Thyroid gland (tissue), 4 donors: Measurements from ENCODE around the gene CYP2S1. TPM values are rescaled to one million over a fixed set of nuclear protein-coding genes. Genes with fewer than 3 reads are reported as not detected.

ENCODE experiments used
- DNase-seq, 2 donors: peaks; one replicate each; pipeline ENCODE4 v3.0.0-alpha.2; 2019
- H3K27ac ChIP-seq, 3 donors: fragments of 200-600 bp; sonication (generic); 1 replicate in 2 of 3; 2 replicates in 1 of 3; pipeline ENCODE4 v1.5.1; 2016 to 2019; ENCODE audit warnings: mild to moderate bottlenecking in 1 of 3, moderate library complexity in 1 of 3
- H3K27me3 ChIP-seq: fragments of 200-600 bp; sonication (generic); one replicate; pipeline ENCODE4 v1.5.1; 2019
- H3K36me3 ChIP-seq, 2 donors: fragments of 200-600 bp; sonication (generic); one replicate each; pipeline ENCODE4 v1.5.1; 2016 to 2019
- H3K4me1 ChIP-seq, 2 donors: fragments of 200-600 bp; sonication (generic); one replicate each; pipeline ENCODE4 v1.5.1; 2017 to 2019
- H3K4me3 ChIP-seq, 3 donors: fragments of 200-600 bp; sonication (generic); replicated peaks in 1 of 3; 1 replicate in 2 of 3; 2 replicates in 1 of 3; pipeline ENCODE4 v1.5.1; 2016; ENCODE audit warnings: mild to moderate bottlenecking in 1 of 3
- H3K9me3 ChIP-seq: fragments of 200-600 bp; sonication (generic); one replicate; pipeline ENCODE4 v1.5.1; 2017
- CTCF ChIP-seq, 6 experiments: fragments of 200-600 bp in 3 of 6; fragments of 450-650 bp in 3 of 6; sonication (generic) in 3 of 6; IDR thresholded peaks; one replicate each; pipeline ENCODE4 v1.5.1; 2016 to 2019; ENCODE audit warnings: antibody characterized with exemption in 6 of 6, mild to moderate bottlenecking in 2 of 6, inconsistent platforms in 1 of 6, moderate library complexity in 1 of 6
- POLR2A ChIP-seq, 2 donors: fragments of 450-650 bp; IDR thresholded peaks; one replicate each; pipeline ENCODE4 v1.6.1; 2017; ENCODE audit warnings: antibody characterized with exemption in 2 of 2, mild to moderate bottlenecking in 2 of 2, moderate library complexity in 1 of 2
- WGBS, 2 donors: methylation state at CpG; one replicate each; pipeline ENCODE4 v1.1.5; 2017; 5-methylcytosine and 5-hydroxymethylcytosine counted together
- intact Hi-C: fragments of 100-400 bp; cut with DNase I; formaldehyde crosslinking; loops from one replicate; pipeline ENCODE4 v1.15.1; 2023
- total RNA-seq, 4 donors: library from RNA; depleted of rRNA; stranded (reverse); fragments of >200 nt; gene quantifications; one replicate each; pipeline ENCODE4 v1.2.3, GENCODE V29; 2016

The CYP2S1 gene
- total RNA-seq, 4 donors from 2014 or later = 1.0 to 2.3 (median 1.0) TPM; not detected in 1

GRCh38 chr19:41205995-41206394 is 13.0 kb downstream of the CYP2S1 start:
- WGBS, 2 donors = 54 to 62% methylated on average over 10 of the region's 10 CpGs
- TF ChIP-seq POLR2A (IDR thresholded peaks at IDR 0.05) (no peak), CTCF (IDR thresholded peaks at IDR 0.05) (no peak)
- no peak overlapping the region for H3K4me3 ChIP-seq
- no peaks in the 10 kb centered on the region for H3K27me3 ChIP-seq
- H3K4me1 ChIP-seq = no peaks in the 10 kb centered on the region
- no peak for DNase-seq
- H3K36me3 ChIP-seq = no peaks in the 10 kb centered on the region
- H3K9me3 ChIP-seq = no peaks in the 10 kb centered on the region
- intact Hi-C loops = loop anchor here (10.0 kb wide), 1 partner anchor 229 kb away; the partner anchor contains the start of gene DMAC2
- no peak overlapping the region for H3K27ac ChIP-seq

GRCh38 chr19:41206456-41206855 is 13.4 kb downstream of the CYP2S1 start:
- Histone ChIP-seq H3K36me3 (no peaks in the 10 kb centered on the region), H3K27me3 (no peaks in the 10 kb centered on the region), H3K9me3 (no peaks in the 10 kb centered on the region), H3K4me3 (no peak overlapping the region), H3K4me1 (no peaks in the 10 kb centered on the region), H3K27ac (peak overlapping the region in 1 of 3 donors; percentile 10)
- DNase-seq = no peak
- TF ChIP-seq POLR2A (IDR thresholded peaks at IDR 0.05) = no peak
- no peak for TF ChIP-seq CTCF (IDR thresholded peaks at IDR 0.05)
- WGBS, 2 donors = 63 to 80% methylated on average over 9 of the region's 9 CpGs
- intact Hi-C loops = loop anchor here (10.0 kb wide), 1 partner anchor 228 kb away; the partner anchor contains the start of gene DMAC2

DNA sequence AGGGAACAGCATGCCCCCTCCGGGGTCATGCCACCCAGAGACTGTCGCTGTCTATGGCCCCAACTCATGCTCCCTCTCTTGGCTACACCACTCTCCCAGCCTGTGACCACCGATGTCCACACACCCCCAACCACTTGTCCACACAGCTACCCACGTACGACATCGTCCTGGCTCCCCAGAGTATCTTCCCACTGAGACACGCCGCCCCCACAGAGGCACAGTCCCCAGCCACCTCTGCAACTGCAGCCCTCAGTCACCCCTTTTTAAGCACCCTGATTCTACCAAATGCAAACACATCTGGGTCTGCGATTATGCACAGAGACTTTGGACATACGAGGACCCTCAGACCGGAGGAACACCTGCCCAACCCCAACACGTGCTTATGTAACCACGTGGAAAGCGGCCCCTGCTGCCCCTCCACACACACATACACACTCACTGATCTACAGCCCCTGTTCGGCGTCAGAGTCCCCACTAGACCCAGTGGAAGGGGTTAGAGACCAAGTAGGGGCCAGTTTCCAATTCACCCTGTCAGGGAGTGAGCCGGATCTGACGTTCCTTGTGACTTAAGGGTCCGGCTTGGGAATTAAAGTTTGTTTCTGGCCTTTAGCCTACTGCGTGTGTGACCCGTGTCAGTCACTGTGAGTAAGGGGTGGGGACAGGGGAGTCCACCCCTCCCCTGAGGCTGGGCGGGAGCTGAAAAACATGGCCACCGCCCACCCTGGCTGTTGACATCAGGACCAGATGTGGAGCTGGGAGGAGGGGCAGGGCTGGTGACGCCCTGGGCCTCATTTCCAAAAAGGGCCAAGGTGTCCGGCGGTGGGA is 14.1 kb downstream of the CYP2S1 start:
- 59% methylated on average over 26 of the region's 26 CpGs for WGBS, 2 donors
- no peaks in the 10 kb centered on the region for H3K9me3 ChIP-seq
- peak; percentile 22 to 30 for DNase-seq
- peak overlapping the region in 2 of 3 donors; percentile 4 to 10 for H3K27ac ChIP-seq
- no peak for TF ChIP-seq POLR2A (IDR thresholded peaks at IDR 0.05)
- no peak for TF ChIP-seq CTCF (IDR thresholded peaks at IDR 0.05)
- intact Hi-C loops = loop anchor here (10.0 kb wide), 1 partner anchor 228 kb away; the partner anchor contains the start of gene DMAC2
- no peak overlapping the region for H3K4me3 ChIP-seq
- no peaks in the 10 kb centered on the region for H3K36me3 ChIP-seq
- no peaks in the 10 kb centered on the region for H3K4me1 ChIP-seq
- H3K27me3 ChIP-seq = no peaks in the 10 kb centered on the region

GRCh38 chr19:41214161-41214560 is 21.1 kb downstream of the CYP2S1 start:
- Histone ChIP-seq H3K27me3 (no peaks in the 10 kb centered on the region), H3K9me3 (no peaks in the 10 kb centered on the region), H3K27ac (no peak overlapping the region), H3K4me3 (no peak overlapping the region), H3K36me3 (no peaks in the 10 kb centered on the region), H3K4me1 (no peaks in the 10 kb centered on the region)
- intact Hi-C loops = no loop called here
- WGBS, 2 donors = 93% methylated on average over 1 of the region's 1 CpG
- DNase-seq = no peak
- TF ChIP-seq CTCF (IDR thresholded peaks at IDR 0.05) (no peak), POLR2A (IDR thresholded peaks at IDR 0.05) (no peak)

- no peak overlapping the region for H3K4me3 ChIP-seq
- H3K36me3 ChIP-seq = no peaks in the 10 kb centered on the region
- no peak overlapping the region for H3K27ac ChIP-seq
- TF ChIP-seq CTCF (IDR thresholded peaks at IDR 0.05) = no peak
- TF ChIP-seq POLR2A (IDR thresholded peaks at IDR 0.05) = no peak
- no peak for DNase-seq
- no peaks in the 10 kb centered on the region for H3K4me1 ChIP-seq
- no peaks in the 10 kb centered on the region for H3K27me3 ChIP-seq
- intact Hi-C loops = no loop called here
- no peaks in the 10 kb centered on the region for H3K9me3 ChIP-seq
- WGBS, 2 donors = 69 to 76% methylated on average over 4 to 7 of the region's 7 CpGs
Observed at GRCh38 chr19:41217741-41218140, 24.7 kb downstream of the CYP2S1 start.
